GM20431 (cell line): ENCODE measurements around the gene FAM124A.
"Not testable (repeated sequence)": the region's sequence is repeated elsewhere in the genome, so short reads cannot be mapped to it uniquely, and the experiment has no call there.

ENCODE experiments used
- in situ Hi-C: fragments of 300-500 bp; cut with MseI, MboI; formaldehyde crosslinking; loops from one replicate; pipeline ENCODE4 v1.15.0; 2020; ENCODE audit warnings: low sequenced_read_pairs; ENCODE audit not compliant: unreplicated experiment

FAM124A gene

DNA sequence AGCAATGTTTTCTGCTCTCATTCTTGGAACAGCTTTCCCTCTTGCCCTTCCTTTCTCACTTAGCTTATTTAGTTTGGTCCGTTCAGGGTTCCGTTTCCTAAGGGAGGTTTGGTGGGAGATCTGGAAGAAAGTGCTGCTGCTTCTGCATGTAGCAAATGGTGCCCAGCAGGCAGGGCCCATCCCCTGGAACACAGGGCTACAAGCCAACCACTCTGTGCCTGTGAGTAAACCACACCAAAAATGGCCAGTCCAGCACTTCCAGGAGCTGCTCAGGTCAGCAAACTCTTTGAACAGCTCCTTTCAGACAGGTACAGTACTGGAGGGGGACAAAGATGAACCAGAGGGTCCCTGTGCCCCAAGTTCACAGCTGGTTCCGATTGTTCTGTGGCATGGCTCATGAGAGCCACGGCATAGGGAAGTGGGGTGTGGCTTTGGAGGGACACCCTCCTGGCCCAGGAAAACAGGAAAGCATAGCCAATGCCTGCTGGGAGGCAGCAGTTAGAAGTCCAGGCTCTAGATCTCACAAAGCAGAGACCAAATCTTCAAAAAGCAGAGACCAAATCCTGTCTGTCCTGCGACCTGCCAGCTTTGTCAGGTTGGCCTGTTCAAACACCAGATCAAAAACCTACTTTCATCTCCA, 39.5 kb downstream of the FAM124A start:
- in situ Hi-C loops = no loop called here

DNA sequence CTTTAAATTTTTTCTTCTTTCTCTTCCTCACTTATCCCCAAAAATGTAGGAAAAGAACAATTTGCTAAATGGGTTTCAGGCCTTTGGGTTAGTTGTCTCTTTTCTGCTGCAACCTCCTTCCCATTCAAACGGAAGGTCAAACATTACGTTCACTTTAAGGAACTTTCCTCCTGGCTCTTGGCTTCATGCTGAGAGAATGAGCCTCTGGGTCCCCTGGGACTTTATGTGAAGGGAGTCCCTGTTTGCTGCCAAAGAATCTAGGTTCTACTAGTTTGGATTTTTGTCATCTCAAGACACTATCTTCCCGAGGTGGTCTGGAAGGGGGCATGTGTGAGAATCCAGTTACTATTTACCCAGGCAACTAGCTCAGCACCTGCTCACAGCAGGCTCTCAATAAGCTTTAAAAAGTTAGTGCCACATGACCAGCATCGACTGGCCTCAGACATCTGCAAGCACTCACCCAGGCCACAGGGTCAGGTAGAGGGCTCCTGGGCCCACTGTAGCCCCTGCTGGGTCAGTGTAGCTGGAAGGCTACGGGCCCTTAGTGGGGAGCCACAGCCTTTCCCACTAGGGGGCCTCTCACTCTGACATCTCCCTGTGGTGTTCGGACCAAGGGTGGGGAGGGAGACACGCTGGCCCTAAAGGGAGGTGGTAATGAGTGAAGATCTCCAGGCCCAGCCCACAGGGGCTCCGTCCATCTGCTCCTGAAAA, 40.5 kb downstream of the FAM124A start:
- in situ Hi-C loops = no loop called here

DNA sequence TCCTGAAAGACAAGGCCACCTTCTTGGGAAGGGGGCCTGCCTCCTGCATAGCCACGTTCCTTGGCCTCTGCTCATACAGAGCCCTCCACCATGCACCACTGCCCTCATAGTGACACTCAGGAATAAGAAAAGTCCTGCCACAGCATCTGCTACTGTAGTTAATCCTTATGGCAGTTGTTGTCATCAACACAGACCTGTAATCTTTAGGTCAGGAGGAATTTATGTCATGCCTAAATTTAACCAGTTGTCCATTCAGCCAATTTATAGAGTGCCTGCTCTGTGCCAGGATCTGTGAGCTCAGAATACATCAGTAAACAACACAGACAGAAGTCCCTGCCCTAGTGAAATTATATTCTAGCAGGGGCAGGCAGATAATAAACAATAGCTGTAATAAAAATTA, 44.4 kb downstream of the FAM124A start:
- in situ Hi-C loops = no loop called here

DNA sequence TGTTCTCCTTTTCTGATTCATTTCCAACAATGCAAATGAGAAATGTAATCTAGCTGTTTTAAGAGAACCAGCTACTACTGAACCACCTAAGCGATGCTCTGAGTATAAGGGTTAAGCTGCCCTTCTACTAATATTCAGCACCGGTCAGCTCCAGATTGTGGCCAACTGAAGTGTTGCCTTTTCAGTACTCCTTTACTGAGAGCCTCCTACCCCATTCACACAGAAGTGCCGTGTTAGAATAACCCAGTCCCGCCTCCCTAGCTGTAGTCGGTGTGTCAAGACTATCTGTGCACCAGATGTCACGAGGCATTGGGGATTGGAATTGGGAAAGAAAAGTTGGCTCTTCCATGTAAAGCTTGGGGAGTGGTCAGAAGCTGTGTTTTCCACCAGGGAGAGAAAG, 45.4 kb downstream of the FAM124A start:
- in situ Hi-C loops = no loop called here

DNA sequence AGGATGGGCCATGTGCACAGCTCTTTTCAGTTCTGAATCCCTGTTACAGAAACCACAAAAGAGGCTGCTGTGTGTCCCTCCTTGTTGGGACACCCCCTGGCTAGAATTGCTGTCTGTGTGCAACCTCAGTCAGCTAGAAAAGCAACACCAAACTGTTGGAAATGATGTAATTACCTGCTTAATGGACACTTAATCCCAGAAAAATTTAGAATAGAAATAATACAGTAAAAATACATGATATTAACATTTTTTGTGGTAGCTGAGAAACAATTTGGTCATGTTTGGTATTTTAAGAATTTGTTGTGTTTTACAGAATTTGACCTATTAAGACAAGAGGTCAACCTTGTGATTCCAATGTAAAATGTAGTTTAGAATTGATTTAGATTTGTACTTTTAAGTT, 46.8 kb downstream of the FAM124A start:
- in situ Hi-C loops = no loop called here

DNA sequence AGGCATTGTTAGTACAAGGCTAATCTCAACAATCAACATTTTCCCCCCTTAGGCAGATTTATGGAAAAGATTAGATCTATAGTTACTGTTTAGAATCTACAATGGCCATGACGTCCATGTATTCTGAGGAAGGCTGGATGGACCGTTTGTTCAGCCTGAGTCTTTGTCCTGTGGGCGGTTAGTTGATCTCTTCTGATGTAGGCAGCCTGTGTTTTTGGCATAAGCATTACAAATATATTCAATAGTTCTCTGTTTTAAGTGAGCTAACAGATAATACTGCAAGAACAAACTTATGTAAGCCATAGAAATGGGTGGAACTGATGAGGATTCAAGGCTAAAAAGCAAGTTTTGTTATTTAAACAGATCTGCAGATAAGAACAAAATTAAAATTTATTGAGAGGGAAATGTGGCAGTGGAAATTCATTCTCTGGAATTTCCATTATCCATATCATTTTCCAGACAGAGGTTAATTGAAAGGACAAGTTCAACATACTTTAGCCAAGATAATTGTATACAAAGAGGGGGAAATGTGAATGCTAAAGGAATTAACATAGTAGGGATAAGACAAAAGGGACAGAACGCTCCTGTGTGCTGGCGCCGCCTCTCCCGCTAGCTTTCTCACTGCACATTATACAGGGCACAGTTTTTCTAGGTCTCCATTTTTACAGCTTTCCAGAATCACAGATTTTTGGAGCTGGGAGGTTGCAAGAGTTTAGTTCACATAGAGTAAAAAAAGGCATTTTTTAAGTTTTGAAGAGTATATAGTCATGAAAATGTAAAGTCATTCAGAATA, 48.6 kb downstream of the FAM124A start:
- in situ Hi-C loops = no loop called here

DNA sequence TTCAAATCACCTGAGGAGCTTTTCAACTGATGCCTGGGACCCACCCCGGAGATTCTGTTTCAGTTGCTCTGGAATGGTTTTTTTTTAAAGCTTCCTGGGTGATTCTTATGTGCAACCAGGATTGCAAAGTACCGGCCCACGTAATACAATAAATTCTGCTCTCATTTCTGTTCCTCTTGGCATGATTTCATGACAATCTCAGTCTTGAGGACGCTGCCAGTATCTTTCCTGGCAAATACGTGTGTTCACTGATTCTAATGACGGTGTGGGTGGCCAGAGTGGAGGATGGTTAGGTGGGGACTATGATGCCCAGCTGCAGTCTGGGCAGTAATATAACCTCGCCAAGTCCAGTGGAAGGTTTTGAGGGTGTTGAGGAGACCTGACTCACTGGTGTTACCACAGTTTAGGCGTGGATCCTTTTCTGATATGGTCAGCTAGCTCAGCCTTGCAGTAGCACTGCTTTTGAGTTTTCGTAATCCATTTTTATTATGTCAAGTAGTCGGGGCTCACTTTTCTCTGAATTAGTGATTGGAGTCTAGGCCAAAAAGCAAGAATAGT, 49.4 kb downstream of the FAM124A start:
- in situ Hi-C loops = no loop called here

DNA sequence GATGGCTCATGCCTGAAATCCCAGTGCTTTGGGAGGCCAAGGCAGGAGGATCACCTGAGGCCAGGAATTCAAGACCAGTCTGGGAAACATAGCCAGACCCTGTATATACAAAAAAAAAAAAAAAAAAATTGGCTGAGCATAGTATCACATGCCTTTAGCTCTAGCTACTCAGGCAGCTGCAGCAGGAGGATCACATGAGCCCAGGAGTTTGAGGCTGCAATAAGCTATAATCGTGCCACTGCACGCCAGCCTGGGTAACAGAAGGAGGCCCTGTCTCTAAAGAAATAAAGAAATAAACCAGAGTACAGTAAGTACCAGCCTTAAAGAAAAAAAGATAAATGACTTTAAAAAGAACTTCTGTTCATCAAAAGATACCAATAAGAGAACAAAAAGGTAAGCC, 52.9 kb downstream of the FAM124A start:
- in situ Hi-C loops = no loop called here

DNA sequence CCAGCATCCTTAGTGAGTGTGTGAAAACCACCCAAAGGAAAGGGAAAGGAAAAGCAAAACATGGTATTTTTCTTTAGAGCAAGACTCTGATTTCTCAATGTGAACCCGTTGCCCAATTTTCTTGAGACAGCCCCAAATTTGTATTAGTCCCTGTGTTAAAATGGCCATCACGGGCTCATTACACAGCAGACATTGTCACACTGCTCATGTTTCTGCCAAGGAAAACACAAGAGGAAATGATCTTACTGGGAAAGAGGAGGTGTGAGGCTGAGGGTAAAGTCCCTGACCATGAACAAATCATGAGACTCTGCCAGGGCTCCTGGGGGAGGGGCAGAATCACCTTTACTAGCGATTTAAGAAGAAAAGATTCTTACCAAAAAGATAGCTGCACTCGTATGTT, 54.4 kb downstream of the FAM124A start:
- in situ Hi-C loops = no loop called here

DNA sequence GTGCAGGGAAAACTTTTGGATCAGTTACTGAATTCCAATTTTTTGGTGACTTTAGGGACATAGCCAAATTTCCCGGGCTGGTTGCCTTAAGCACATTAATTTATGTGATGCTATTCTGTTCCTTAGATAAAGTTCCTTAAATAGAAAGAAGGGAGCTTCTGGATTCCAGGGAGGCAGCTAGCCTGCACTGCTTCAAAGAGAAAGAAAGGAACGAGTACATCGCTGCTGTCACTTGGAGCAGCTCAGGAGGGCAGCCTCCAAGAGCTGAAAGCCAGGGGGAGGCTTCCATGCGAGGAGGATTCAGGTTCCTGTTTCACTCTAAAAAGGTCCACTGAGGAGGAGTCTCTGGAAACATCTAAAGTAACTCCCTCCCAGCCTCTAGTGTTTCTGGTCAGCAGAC, 55.7 kb downstream of the FAM124A start:
- in situ Hi-C loops = no loop called here

DNA sequence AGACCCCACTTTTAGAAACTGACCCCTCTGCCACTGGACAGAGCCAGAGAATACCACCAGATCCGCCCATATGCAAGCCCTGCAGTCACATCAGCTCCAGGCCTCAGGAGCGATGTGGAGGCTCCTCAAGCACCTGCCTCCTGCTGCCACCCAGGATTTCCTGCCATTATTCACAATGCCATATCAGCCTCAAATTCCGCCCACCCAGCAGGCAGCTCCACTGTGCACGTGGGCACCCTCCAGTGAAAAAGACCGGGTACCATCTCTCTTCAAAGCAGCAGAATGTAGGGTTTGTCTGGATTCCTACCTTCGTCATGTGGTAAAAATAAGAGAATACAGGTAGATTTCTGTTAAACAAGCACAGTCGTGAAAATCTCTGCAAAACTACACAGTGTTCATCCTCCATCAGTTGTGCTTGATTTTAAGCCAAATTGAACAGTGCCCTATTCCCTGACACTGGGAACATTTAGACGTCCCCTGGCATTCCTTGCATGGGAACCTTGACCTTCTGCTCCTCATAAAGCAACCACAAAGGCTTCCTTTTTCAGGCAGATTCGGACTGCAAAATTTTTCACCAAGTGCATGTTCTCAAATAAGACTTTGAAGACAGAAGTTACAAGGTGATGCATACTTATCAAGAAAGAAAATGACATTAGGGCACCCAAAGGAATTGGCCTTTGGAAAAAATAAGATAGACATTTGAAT, 56.4 kb downstream of the FAM124A start:
- in situ Hi-C loops = no loop called here

DNA sequence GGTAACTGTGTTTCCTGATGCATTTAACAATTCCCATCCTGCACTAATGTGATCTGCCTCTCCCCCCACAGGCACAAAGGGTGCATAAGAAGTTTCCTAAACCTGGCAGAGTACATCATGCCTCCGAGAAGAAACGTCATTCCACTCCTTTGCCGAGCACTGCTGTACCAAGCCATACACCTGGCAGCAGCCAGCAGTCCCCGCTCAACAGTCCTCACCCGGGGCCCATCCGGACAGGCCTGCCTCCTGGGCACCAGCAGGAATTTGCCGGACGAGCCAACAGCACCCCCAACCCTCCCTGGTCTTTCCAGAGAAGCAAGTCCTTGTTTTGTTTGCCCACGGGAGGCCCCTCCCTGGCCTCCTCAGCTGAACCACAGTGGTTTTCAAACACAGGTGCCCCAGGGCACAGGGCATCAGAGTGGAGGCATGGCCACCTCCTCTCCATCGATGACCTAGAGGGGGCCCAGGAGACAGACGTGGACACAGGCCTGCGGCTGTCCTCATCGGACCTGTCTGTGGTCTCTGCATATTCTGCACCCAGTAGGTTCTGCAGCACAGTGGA, 58.3 kb downstream of the FAM124A start:
- in situ Hi-C loops = no loop called here

DNA sequence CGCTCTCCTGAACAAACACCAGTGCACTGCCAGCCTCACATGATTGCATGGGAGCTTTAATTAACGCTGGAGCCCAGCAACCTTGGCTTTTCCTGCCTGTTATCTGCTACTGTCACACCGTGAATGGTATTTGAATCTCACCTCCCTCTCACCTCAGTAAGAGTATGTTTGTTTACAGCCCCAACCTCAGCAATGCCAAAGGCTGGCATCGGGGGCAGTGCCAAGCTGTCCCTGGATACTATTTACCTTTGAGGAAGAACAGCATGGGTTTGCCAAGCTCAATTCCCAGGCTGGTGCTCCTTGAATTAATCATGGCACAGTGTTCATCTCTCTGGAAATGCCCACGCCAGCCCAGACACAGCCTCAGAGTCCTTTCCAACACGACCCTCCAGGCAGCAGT, 60.1 kb downstream of the FAM124A start:
- in situ Hi-C loops = no loop called here

DNA sequence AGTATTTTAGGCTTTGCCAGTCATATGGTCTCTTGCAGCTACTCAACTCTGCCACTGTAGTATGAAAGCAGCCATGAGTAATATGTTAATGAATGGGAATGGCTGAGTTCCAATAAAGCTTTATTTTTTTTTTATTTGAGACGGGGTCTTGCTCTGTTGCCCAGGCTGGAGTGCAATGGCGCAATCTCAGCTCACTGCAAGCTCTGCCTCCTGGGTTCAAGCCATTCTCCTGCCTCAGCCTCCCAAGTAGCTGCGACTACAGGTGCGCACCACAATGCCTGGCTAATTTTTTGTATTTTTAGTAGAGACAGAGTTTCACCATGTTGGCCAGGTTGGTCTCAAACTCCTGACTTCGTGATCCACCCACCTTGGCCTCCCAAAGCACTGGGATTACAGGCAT, 60.7 kb downstream of the FAM124A start:
- in situ Hi-C loops = not testable (repeated sequence)

DNA sequence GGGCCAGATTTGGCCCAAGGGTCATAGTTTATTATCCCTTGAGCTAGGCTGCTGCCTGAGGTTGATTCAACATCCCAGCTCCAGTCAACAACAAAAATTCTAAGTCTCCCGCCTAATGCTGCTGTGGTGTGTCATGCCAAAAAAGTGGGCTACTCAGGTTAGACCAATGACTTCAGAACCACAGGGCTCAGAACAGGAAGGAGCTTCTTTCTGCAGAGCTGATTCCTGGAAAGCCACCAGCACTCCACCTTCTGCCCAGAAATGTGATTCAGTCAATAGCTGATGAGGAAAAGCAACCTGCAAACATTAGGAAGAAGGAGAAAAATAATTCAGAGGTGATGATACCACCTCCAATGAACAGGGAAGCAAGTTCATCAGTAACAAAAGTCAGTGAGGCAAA, 61.2 kb downstream of the FAM124A start:
- in situ Hi-C loops = no loop called here

DNA sequence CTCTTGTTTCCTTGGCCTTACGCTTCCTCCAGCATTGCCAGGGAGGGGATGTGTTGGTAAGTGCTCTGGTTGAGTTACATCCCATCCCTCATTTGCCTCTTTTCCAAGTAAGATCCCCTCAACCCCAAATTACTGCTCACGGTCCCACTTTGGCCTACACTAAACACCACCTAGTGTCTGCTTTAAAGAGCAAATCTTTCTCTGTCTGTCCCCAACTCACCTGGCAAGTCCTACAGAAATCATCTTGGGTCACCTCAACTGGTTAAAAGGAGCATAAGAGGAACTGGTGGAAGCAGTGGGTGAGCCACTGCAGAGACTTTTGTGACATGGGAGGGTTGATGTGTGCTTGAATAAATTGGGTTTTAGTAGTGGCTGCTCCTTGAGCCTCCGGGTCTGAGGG, 62.1 kb downstream of the FAM124A start:
- in situ Hi-C loops = no loop called here

DNA sequence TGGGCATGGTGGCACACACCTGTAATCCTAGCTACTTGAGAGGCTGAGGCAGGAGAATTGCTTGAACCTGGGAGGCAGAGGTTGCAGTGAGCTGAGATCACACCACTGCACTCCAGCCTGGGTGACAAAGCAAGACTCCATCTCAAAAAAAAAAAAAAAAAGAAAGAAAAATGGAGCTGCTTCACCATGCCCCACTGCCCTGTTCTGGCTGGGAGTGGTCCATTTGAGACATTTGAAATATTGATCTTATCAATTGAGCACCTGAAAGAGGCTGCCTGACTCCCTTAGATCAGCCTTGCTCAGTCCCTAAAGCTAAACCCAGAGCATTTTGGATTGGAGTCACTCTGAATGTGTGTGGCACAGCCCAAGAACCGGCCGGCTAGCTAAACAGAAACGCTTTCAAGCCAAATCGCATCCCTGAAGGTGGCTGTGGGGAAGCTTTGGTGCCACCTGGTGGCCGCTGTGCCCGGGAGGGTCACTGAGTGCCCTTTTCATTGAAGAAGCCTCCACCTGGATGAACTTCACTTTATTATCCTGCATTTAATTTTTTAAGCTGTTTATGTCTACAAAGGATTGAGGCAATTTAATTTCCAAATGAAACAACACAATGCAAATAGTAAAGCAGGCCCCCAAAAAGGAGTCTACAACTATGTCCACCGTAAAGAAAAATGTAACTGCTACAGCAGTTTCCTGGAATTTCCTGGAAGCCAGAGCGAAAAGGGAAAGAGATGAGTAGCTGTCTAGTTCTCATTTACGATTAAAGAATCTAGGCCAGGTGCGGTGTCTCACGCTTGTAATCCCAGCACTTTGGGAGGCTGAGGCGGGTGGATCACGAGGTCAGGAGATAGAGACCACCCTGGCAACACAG, 64.2 kb downstream of the FAM124A start:
- in situ Hi-C loops = no loop called here

DNA sequence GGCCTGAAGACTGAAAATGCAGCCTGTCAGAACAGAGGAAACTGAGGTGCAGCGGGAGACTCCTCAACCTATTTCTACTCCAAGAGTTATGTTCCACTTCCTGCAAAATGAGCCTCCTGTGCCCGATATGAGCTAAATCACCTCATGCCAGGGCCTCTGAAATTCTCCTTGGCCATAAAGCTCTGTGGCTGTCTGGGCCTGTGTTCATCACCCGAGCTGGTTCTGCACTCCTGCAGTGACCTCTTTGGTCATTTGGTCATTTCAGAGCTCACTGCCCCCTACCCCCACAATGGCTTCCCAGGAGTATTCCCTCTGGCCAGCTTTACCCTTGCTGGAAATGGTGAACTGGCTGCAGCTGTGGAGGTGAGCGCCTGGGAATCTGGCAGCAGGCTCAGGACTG, 65.6 kb downstream of the FAM124A start:
- in situ Hi-C loops = no loop called here

DNA sequence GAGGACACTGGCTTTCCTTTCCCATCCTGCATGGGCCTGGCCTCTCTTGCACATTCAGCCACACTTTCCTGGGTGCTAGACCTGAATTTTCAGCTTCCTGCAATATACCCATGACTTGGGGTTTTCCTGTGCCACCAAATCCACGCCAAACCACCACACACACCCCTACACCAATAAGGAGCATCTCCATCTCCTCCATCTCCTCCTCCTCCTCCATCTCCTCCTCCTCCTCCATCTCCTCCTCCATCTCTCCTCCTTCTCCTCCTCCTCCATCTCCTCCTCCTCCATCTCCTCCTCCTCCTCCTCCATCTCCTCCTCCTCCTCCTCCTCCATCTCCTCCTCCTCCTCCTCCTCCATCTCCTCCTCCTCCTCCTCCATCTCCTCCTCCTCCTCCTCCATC, 66.1 kb downstream of the FAM124A start:
- in situ Hi-C loops = not testable (repeated sequence)
